Daoy (cell line): Measurements from ENCODE around the gene CCDC197. TPM values are rescaled to one million over a fixed set of nuclear protein-coding genes. Genes with fewer than 3 reads are reported as not detected.

Experiments used
- total RNA-seq: library from RNA; depleted of rRNA; stranded (reverse); fragments of >200 nt; shearing (Covaris generic); gene quantifications from 2 replicates; pipeline ENCODE4 v1.2.3, GENCODE V29; 2014; rRNA removed

CCDC197 gene
- total RNA-seq, 1 experiment from 2014 or later = not detected

Other genes starting within 250 kb of the CCDC197 start
- 0.06 TPM in 1 of 2 replicates, not detected in the other for gene PRIMA1, start 208.8 kb upstream of the CCDC197 start, total RNA-seq
- not detected in 2 replicates for gene FAM181A, start 70.0 kb upstream of the CCDC197 start, total RNA-seq
- 1.8 and 3.0 TPM in 2 replicates for gene ASB2, start 20.7 kb upstream of the CCDC197 start, total RNA-seq
- gene OTUB2, start 29.0 kb downstream of the CCDC197 start, total RNA-seq = 2.7 and 3.1 TPM in 2 replicates
- gene DDX24, start 83.9 kb downstream of the CCDC197 start, total RNA-seq = 215 and 264 TPM in 2 replicates
- gene IFI27L1, start 84.0 kb downstream of the CCDC197 start, total RNA-seq = 15.6 and 23.6 TPM in 2 replicates
- 19.1 and 24.6 TPM in 2 replicates for gene IFI27, start 113.4 kb downstream of the CCDC197 start, total RNA-seq
- gene IFI27L2, start 132.3 kb downstream of the CCDC197 start, total RNA-seq = 68.5 and 99.1 TPM in 2 replicates
- 7.1 and 17.6 TPM in 2 replicates for gene PPP4R4, start 177.0 kb downstream of the CCDC197 start, total RNA-seq